DMS153 (cell line): ENCODE measurements around the gene MYOC.
"Not testable (repeated sequence)": the region's sequence is repeated elsewhere in the genome, so short reads cannot be mapped to it uniquely, and the experiment has no call there.

ENCODE experiments used
- DNase-seq: peaks from one replicate; lab custom pipeline; 2025; lab: John Stamatoyannopoulos, UW

Gene MYOC

DNA sequence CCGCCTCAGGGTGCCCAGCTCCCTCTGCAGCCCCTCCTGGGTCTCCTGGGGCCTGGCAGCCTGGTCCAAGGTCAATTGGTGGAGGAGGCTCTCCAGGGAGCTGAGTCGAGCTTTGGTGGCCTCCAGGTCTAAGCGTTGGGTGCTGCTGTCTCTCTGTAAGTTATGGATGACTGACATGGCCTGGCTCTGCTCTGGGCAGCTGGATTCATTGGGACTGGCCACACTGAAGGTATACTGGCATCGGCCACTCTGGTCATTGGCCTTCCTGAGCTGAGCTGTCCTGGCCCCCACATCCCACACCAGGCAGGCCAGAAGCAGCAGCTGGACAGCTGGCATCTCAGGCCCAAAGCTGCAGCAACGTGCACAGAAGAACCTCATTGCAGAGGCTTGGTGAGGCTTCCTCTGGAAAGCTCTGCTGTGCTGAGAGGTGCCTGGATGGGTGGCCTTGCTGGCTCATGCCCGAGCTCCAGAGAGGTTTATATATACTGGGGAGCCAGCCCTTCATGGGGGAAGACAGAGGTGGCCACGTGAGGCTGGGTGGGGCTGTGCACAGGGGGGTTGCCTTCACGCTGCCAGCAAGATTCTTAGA, at the start of gene MYOC:
Gene MYOC, minus strand, starts transcription at position 455 of the 589 bp plus-strand sequence. Its CDS starts 77 bp downstream, at position 378.
- no peak for DNase-seq

DNA sequence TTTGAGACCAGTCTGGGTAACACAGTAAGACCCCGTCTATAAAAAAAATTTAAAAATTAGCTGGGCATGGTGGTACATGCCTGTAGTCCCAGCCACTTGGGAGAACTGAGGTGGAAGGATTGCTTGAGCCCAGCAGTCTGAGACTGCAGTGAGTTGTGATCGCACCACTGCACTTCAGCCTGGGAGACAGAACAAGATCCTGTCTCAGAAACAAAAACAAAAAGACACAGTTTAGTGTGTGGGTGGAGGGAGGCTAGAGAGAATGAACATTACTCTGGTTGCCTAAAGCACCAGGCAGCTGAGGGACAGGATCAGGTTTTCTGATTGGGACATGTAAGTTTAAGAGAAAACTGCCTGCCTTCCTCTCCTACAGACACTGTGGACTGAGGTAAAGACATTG, 47.0 kb upstream of the MYOC start:
- DNase-seq: no peak

DNA sequence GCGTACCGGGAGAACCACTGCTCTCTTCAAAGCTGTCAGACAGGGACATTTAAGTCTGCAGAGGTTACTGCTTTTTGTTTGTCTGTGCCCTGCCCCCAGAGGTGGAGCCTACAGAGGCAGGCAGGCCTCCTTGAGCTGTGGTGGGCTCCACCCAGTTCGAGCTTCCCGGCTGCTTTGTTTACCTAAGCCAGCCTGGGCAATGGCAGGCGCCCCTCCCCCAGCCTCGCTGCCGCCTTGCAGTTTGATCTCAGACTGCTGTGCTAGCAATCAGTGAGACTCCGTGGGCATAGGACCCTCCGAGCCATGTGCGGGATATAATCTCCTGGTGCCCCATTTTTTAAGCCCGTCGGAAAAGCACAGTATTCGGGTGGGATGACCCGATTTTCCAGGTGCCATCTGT, 43.3 kb upstream of the MYOC start:
- DNase-seq: not testable (repeated sequence)

GRCh38 chr1:171693541-171693940, 41.1 kb upstream of the MYOC start:
- not testable (repeated sequence) for DNase-seq

- no peak for DNase-seq
Measured at GRCh38 chr1:171683870-171684269, 31.4 kb upstream of the MYOC start.

GRCh38 chr1:171680339-171680738, 27.9 kb upstream of the MYOC start:
- no peak for DNase-seq

DNA sequence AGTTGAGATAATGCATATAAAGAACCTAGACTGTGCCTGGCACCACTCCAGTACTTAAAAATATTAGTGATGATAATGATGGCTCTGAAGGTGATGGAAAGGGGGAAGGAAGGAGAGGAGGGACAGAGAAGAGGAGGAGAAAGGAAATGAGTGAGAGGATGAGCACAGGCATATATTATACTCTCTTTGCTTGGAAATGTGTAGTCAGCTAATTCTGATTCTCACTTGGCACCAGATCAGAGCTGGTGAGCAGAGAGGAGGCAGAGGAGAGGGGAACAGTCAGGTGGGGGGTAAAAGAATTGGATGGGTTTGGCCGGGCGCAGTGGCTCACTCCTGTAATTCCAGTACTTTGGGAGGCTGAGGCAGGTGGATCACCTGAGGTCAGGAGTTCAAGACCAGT, 24.3 kb upstream of the MYOC start:
- DNase-seq: no peak

DNA sequence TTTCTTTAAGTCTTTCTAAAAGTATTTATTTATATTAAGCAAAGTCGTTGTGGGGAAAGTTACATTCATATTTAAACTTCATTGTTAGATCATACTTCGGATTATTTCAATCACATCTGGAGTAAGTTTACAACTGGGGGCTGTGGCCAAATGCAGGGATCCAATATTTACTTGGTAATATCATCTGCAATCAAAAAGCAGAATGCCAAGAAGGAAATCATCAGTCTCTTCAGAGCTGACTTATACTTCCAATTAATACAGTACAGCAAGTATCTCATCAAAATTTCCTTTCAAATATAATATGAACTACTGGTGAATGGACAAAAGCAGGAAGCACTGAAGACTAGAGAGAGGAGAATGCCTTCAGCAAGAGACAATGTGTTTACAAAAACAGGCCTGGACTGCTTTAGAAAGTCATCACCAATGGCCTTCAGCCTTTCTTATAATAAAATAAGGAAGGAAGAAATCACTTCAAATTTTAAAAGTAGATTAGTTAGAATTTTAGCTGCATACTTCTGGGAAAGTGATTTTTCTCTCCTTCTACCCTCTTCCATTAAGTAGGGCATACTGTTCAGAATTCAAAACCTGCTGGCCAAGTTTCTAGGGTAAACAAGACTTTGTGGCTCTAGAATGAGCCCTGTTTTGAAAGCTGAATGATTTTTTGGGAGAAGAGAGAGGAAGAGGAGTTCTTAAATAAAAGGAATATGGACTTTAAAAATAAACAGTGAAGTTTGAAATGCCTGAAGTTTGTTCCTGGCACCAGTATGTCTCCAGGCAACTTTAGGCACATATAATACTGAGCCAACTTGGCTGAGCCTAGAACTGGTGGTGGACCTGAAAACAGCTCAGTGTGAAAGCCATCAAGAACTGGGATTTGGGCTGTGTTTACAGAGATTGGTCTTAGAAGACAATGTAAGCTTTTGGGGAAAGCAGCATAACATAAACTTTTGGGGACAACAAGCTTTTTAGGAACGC, 22.2 kb upstream of the MYOC start:
- no peak for DNase-seq

GRCh38 chr1:171670739-171671138, 18.3 kb upstream of the MYOC start:
- no peak for DNase-seq

DNA sequence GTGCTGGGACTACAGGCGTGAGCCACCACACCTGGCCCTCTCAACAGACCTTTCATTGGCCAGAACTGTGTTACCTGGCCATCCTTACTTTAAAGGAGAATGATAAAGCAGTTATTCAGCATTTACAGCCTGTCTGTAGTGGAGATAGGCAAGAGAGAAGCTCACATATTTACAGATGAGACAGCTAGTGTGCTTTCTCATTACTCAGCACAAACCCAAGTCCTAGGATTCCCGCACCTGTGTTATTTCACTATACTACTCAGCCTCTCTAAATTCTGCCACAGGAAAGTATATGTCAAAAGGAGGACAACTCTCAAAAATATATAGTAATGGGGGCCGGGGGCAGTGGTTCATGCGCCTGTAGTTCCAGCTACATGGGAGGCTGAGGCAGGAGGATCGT, 15.9 kb upstream of the MYOC start:
- DNase-seq: no peak

DNA sequence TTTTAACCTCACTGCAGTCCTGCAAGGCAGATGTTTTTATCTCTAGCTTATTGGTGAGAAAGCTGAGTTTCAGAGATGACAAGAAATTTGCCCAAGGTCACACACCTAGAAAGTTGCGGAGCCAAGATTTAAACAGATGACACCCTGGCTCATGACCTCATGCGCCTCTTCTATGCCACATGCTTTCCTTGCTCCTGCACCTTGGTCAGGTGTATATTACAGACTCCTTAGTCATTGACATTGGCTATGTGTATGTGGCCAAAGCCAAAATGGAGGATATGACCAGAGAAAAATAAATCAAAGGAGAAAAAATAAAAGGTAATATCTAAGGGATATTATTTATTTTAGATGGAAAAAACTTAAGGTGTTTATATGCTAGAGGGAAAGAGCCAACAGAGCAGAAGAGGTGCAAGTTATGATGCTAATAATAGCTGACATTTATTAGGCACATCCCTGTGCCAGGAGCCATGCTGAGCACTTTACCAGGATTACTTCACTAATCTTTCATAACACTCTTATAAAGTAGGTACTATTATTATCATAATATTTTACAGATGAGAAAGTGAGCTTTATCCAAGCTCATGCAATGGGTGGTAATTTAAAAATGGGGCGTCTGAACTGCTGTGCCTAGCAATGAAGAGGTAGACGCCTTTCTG, 13.8 kb upstream of the MYOC start:
- no peak for DNase-seq

DNA sequence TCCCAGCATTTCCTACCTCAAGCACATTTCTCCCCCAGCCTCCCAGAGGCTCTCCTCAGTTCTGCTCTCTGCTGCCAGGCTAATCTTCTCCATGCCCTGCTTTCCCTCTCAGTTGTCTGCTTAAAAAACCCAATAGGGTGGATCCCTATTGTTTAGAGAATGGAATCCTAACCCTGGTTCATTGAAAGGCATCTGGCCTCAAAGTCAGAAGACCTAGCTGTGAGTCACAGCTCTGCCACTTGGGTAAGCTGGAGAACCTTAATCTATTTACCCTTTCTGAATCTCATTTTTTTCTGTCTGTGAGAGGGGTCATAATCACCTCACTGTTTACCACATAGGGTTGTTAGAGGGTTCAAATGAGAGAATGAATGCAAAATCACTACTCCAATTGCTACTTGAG, 12.5 kb upstream of the MYOC start:
- DNase-seq: no peak

DNA sequence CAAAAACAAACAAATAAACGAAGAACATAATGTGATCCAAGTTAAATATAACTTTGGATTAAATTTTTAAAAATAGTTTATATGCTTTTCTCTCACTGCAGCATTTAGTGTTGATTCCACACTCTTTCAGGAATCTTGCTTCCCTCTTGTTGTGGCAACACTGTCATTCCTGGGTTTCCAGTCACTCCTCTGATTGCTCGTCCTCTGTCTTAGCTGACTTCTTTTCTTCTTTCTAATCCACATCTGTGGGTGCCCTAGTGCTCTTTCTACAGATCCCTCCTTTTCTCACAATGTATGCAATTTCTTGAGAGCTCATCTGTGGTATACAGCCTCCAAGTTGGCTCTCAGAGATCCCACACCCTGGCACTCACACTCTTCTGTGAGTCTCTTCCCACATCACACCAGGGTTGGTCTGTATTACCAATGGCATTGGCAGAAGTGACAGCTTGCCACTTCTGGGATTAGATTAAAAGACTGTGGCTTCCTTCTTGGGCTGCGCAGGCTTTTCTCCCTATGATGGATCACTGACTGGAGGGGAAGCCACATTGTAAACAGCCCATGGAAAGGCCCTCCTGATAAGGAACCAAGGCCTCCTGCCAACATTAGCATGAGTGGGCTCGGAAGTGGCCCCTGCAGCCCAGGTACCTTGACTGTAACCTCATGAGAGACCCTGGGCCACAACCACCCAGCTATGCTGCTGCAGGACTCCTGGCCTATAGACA, 11.5 kb upstream of the MYOC start:
- no peak for DNase-seq

DNA sequence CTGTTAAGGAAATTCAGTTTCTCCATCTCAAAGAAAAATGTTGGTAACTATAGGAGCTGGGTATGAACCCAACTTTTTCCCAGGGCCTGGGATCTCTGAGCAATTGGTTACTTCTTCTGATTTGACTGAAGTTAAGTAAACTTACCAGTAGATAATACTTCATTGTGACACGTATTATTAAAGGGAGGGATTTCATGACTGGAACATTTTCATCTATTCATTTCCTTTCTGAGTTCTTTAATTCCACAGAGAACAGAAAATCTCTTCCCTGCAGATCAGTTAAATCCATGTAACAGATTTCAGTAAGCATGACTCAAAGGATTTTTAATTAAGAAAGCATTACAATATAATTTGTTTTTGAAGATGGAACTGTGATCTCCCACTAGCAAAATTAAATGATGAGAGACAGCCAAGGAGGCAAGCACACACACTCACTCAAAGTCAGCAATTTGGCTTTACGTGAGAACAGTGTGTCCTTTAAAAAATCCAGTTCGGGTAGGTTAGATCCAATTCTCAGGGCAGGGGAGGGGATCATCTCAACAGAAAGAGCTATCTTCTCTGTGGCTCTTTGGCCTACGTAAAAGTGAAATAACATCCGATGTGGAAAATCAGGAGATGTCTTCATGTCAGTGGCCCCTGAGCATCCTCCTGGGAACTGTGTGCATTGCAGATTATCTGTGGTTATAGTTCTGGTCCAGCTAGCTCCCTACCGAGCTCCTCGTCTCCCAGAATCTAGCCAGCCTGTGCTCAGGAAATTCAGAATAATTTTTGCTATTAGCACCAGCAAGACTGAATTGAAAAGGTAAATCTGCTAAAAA, 10.8 kb upstream of the MYOC start:
- no peak for DNase-seq

GRCh38 chr1:171661076-171661650, 8.7 kb upstream of the MYOC start:
- DNase-seq: no peak

- not testable (repeated sequence) for DNase-seq
Measured at GRCh38 chr1:171656206-171656605, 3.7 kb upstream of the MYOC start.

GRCh38 chr1:171655746-171656116, 3.2 kb upstream of the MYOC start:
- no peak for DNase-seq

DNA sequence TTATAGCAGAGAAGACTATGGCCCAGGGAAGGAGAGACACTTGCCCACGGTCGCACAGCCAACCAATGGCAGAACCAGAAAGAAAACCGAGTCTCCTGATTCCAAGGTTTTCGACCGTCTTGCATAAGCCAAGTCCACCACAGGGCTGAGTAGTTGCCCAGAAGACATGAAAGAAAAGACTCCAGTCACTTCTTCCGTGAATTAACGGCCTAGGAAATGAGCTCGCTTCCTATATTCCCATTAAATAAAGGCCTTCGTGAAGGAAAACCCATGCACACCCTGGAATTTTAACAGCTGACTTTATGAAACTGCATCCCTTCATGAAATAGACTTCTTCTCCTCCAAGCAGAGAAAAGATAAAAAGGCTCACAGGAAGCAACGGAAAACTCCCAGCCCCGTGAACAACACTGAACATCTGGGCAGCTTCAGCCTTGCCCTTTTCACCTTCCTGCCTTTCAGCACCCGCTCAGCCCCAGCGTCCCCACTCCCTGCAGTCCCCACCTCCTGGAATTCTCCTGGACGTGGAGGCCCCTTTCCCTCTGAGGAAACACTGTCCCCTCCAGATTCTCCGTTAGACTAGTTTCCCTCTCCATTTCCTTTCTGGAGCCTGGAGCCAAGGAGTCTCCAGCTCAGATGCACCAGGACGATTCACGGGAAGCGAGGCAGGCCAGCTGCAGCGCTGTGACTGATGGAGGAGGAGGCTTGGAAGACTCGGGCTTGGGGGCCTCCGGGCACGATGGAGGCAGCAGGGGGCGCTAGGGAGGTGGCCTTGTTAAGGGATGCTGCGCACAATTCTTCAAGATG, 2.7 kb upstream of the MYOC start:
- peak; percentile 3 for DNase-seq

- no peak for DNase-seq
Measured at GRCh38 chr1:171654201-171654941, 1.9 kb upstream of the MYOC start.
